Stimulated activated naive CD4-positive, alpha-beta T cell treated with Interleukin-2 at 50 U/mL for 16 hours (primary cell): ENCODE measurements around the gene KRT82.

Source experiments
- DNase-seq: peaks from one replicate; lab custom pipeline; 2025; lab: John Stamatoyannopoulos, UW

Gene KRT82

DNA sequence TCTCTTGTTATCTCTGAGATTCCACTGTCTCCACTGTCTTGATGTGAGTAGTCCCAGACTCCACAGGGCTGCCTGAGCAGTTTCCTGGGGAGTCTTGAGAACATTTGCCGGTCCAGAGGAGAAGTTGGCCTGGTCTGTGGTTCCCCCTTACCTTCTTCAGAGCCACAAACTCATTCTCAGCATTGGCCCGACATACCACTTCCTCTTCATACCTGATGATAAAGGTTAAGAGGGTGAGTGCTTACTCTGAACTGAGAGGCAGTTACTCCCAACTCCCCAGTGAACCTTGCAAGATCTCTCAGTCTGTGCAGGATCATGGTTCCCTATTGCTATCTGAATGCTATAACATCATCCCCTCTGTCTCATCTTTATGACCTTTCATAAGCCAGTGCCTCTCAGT, 23.3 kb downstream of the KRT82 start:
- no peak for DNase-seq

DNA sequence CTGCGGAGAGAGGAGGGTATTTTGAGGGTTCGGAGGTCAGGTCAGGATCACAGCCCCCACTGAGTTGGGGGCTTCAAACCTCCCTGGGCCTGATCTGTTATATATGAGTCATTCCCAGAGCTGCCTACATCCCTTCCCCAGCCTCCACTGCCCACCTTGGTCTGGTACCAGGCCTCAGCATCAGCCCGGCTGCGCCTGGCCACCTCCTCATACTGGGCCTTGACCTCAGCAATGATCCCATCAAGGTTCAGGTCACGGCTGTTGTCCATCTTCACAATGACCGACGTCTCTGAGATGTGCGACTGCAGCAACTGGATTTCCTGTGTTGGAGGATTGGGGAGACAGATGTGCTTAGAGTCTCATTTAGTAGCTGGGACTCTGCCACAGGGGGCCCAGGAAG, 24.9 kb downstream of the KRT82 start:
- no peak for DNase-seq

GRCh38 chr12:52380271-52380694, 25.9 kb downstream of the KRT82 start:
- no peak for DNase-seq

DNA sequence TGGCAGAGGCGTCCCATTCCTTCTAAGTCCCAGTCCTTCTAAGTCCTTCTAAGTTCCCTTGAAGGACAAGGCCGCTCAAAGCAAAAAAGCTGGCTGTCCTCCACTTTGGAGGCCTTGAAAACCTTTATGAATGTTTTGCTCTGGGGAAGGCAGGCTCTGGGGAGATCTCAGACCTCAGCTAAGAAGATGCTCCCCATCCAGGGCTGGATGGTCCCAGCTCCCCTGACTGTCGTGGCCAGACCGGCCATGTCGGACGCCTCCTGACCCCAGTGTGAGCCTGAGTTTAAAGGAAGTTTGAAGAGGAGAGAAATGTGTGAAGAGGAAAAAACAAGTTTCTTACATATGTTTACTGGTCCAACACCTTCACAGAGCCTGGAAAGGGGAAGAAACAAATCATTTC, 26.6 kb downstream of the KRT82 start:
- no peak for DNase-seq

DNA sequence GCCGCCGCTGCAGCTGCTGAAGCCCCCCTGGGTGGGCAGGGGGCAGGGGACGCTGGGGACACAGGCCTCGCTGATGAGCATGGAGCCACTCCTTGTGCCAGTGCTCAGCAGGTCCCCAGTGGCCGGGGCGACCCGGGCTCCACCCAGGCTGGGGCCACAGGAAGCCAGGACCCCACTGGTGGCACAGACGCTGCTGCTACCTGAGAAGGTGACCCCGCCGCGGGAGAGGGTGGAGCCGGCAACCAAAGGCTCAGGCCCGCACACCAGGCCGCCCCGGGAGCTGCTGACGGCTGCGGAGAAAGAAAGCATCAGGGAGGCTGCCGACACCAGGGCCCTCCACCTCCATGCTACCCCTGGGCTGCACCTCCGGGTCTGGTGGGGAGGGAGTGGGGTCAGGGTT, 28.0 kb downstream of the KRT82 start:
- no peak for DNase-seq

DNA sequence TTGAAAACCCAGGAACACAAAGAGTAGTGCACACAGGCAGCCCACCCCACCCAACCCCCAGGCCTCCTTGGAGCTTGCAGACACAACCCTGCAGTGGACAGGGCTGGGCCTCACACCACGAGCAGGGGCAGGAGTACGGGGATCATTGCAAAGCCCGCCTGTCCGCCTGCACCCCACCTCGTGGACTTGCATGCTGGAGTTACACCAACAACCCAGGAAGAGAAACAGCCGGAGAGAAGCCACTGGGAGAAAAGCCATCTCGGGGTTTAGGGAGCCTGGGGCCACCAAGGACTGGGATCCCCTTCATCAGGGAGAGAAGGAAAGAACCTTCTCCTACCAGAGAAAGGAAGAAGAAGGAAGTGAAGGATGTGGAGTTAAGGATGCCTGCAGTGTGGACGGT, 28.9 kb downstream of the KRT82 start:
- no peak for DNase-seq

DNA sequence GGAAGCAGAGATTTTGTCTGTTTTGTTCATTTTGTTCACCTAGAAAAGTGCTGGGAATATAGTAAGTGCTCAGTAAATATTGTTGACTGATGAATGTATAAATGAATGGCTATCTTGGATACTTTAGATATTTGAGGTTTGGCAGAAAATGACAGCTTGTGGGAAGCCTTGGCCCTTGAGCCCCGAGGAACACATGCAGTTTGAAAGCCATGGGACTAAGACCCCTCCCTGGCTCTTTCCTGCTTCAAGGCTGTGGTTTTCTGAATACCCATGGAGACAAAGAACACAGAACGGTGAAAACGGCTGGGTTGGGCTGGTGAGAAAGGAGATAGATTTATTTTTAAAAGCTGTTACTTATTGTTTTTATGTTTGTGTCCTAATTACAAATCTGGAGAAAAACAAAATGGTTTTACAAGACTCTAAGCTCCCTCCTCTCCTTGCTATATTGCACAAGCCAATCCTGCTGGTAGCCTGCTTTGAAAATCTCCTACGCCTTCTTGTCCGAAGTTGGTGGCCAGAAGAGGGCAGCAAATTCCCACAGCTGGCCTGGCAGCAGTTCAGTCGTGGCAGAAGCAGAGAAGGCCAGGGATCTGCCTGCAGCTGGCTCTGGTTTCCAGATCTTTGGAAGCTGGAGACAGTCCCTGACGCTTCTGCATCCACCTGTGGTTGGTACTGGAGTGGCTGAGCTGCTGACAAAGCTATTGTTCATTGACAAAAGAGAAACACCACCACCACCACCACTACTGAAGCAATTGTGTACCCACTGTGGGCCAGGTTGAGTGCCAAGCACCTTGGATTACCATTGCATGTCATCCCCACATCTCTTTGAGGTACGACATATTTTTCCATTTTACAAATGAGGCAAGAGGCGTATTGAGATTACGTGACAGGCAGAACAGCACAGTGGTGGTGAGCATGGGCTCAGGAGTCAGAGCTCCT, 33.6 kb downstream of the KRT82 start:
- DNase-seq = peak; percentile 14

DNA sequence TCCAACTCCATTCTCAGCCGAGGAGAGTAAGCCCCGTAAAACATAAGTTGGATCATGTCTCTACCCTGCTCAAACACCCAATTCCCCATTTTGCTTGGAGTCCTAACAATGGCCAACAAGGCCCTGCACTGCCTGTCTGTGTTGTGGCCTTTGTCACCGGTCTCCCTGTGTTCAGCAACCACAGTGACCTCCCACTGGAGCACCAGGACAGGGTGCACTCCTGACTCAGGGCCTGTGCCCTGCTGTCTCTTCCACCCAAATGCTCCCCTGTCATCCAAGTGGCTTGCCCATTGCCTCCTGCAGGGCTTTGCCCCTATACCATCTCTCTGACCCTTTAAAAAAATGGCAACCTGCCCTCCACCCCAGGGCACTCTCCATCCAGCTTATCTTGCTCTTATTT, 34.4 kb downstream of the KRT82 start:
- DNase-seq = no peak

GRCh38 chr12:52370926-52371608, 35.1 kb downstream of the KRT82 start:
- no peak for DNase-seq

DNA sequence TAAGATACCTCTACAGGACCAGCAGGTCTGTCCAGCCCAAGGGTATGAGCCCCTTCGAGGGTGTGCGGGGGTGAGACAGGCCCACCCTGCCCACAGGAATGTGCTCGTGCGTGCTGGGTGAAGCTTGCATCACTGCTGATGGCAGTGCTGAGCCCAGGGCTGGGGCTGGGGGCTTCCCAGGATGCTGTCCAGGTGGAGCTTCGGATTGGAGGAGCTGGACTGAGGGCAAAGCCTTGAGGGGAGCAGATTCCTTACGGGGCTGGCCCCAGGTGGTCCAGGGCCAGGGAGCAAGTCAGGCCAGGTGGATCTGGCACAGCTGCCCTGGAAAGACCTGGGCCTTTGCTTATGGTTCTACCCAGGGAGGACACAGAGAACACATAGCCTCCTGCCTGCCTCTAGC, 36.3 kb downstream of the KRT82 start:
- no peak for DNase-seq

- DNase-seq = no peak
These were observed 36.9 kb downstream of the KRT82 start for GRCh38 chr12:52369211-52369610.

DNA sequence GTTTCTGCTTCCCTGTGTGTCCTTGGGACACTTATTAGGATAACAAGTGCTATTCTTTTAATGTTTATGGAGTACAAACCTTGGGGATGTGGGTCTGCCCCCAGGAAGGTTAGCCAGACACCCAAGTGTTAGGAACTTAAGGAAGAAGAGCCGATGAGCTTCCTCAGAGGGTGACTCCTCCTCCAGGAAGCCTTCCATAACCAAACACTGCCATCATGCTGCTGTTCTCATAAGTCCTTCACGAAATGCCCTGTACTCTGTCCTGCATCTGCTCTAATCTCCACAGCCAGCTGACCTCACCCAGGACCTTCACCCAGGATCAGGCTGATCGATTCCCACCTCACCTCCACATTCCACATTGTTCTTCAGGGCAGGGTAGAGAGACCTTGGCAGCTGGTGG, 37.6 kb downstream of the KRT82 start:
- DNase-seq = no peak

DNA sequence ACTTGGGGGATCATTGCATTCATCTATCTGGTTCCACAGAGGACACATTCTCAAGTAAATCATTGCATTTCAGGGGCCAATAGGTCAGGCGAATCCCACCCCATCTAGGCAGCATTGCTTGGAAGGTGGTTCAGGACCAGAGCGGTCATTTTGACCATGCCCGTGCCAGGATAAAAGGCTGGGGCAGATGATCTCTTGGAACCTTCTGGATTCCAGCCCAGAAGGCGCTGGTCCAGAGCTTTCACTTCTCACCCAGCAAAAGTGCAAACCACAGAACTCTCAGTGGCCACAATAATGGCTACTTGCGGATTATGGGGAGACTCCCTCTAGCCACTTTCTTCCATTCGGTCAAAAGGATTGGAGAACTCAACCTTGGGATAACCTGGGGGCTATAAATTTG, 38.3 kb downstream of the KRT82 start:
- no peak for DNase-seq

DNA sequence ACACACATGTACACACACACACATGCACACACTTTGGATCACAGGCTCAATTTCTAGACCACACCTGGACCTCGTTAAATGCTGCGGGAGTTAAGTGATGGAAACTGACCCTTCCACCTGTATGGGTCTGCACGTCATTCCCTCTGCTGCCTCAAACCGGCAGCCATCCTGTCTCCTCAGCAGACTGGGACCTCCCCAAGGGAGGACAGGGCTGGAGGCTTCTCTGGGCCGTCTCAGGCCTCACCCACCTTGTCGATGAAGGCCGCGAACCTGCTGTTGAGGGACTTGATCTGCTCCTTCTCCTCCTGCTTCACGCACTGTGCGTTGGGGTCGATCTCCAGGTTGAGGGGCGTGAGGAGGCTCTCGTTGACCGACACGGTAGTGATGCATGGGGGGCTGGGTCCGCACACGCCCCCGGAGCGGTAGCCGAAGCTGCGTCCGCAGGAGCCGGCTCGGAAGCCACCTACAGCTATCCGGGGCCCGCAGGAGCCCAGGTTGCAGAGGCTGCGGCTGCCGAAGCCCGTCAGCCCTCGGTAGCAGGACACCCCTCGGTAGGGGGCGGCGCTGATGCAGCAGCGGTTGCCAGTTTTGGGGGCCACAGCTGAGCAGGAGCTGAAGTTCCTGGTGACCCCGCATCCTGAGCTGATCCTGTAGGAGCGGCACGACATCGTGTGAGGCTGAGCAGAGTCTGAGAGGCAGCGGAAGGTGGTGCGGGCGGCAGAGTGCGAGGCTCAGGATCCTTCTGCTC, 39.2 kb downstream of the KRT82 start, which contains the start of gene KRT85:
KRT85 (minus strand) TSS at position 744 of the 748 bp plus-strand sequence; CDS start at position 668, 76 bp downstream.
- DNase-seq = no peak

DNA sequence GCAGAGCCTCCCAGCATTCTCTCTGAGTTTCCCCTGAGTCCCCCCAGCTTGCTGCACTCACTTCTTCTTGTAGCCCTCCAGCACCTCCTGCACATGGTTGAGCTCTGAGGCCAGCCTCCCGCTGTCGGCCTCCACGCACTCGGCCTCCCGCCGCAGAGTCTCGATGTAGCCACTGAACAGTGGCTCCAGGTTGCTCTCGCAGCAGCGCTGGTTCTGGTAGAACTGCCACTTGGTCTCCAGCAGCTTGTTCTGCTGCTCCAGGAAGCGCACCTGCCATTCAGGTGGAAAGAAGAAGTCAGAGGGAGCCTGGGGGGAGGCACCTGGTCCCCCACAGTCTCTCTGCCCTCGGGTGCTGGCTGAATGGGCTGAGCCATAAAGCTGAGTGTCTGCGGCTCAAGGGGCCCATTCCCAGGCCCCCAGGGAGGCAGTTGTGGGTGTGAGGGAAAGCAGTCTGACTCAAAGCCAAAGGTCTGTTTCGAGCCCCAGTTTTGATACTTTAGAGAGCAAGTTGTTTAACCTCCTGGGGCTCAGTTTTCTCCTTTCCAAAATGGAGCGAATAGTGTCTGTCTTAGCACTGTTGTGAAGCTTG, 41.1 kb downstream of the KRT82 start:
- DNase-seq = no peak

GRCh38 chr12:52364061-52364460, 42.1 kb downstream of the KRT82 start:
- no peak for DNase-seq

- DNase-seq = no peak
These were observed 42.9 kb downstream of the KRT82 start for GRCh38 chr12:52363111-52363679.

- DNase-seq = no peak
These were observed 43.9 kb downstream of the KRT82 start for GRCh38 chr12:52362118-52362726.

GRCh38 chr12:52361553-52361952, 44.6 kb downstream of the KRT82 start:
- no peak for DNase-seq

- DNase-seq = no peak
These were observed 45.4 kb downstream of the KRT82 start for GRCh38 chr12:52360663-52361271.

GRCh38 chr12:52360106-52360662, 46.0 kb downstream of the KRT82 start:
- DNase-seq = no peak
